GM12873 (cell line): ENCODE measurements around the gene OBP2A.

Experiments used
- CTCF ChIP-seq: IDR thresholded peaks from 2 replicates; pipeline ENCODE4 v1.5.1; 2012; ENCODE audit warnings: low read depth, mild to moderate bottlenecking, moderate library complexity, low read length, control low read depth; ENCODE audit not compliant: insufficient read depth; ENCODE audit errors: missing control alignments

OBP2A gene

DNA sequence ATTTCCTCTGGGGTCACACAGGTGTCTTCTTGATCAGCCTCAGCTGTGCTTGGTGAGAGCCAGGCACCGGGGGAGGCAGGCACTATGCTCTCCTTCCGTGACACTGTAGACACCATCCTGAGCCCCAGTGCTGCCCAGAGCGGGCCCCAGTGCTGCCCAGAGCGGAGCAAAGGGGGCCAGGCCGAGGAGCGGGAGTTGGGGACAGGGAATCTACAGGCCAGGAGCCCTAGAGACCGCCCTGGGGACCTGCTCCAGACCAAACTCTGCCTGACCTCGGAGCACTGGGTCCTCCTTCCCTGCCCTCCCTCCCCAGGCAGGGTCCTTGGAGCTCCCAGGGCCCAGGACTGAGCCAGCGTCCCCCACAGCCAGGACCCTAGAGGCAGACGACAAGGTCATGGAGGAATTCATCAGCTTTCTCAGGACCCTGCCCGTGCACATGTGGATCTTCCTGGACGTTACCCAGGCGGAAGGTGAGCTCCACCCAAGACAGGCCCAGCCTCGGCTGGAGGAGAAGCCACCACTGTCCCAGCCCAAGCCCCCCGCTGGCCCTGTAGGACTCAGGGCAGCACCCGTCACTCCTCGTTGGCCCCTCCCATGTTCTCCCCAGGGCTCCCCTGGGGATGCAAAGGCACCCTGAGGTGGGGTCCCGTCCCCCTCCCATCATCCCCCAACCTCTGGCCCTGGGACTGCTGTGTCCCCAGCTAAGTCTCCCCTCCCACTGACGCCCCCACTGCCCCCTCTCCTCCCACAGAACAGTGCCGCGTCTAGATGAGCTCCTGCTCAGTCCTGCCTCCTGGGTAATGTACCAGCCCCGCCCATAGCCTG, 45.8 kb downstream of the OBP2A start:
- TF ChIP-seq CTCF, result no peak

DNA sequence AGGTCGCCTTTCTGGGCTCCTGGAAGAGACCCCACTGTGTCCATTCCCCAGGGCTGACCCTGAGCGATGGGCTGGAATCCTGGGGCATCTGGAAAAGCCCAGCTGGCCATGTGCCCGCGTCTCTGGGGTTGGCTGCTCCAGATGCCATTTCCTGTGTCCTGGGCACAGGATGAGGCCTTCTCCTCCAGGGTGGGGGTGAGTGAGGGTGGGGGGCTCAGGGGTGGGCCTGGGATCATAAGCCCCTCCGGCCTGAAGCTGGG, 46.3 kb downstream of the OBP2A start:
- TF ChIP-seq CTCF, result no peak

- no peak for TF ChIP-seq CTCF
These were observed 46.7 kb downstream of the OBP2A start for GRCh38 chr9:135592625-135593024.

- no peak for TF ChIP-seq CTCF
These were observed 50.3 kb downstream of the OBP2A start for GRCh38 chr9:135596211-135596610.
